Epithelial cell of esophagus (primary cell): Measurements from ENCODE around the gene SNAPC4.

ENCODE experiments used
- DNase-seq: peaks from one replicate; pipeline ENCODE4 v3.0.0; 2010; ENCODE audit warnings: low read depth
- H3K4me3 ChIP-seq: 2 replicates; pipeline ENCODE4 v1.5.1; 2011; ENCODE audit warnings: mild to moderate bottlenecking, low read length, control low read depth
- CTCF ChIP-seq: IDR thresholded peaks from 2 replicates; pipeline ENCODE4 v1.5.1; 2011; ENCODE audit warnings: low read depth, mild to moderate bottlenecking, low read length, control low read depth, inconsistent platforms; ENCODE audit not compliant: insufficient read depth; ENCODE audit errors: missing control alignments

Gene SNAPC4

GRCh38 chr9:136395020-136395340 is 5.0 kb downstream of the SNAPC4 start:
- no peak for DNase-seq
- TF ChIP-seq CTCF = no peak
- H3K4me3 ChIP-seq = no peak overlapping the region

- no peak for TF ChIP-seq CTCF
- no peak overlapping the region for H3K4me3 ChIP-seq
- DNase-seq = no peak
Observed at GRCh38 chr9:136394312-136395019, 5.5 kb downstream of the SNAPC4 start.

DNA sequence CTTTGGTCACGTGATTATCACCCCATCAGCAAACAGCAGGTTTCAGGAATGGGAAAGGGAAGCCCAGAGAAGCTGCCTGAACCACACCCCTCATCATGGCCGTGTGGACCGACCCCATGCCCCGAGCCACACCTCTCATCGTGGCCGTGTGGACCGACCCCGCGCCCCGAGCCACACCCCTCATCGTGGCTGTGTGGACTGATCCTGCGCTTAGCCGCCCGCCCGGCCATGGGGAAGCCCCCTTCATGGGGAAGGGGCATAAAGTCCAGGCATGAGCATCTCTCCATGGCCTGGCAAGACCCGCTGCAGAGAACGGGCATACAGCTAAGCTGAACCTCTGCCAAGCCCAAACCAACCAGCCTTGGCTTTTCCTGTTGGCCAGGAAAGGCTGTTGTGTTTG is 6.4 kb downstream of the SNAPC4 start:
- DNase-seq = no peak
- no peak overlapping the region for H3K4me3 ChIP-seq
- no peak for TF ChIP-seq CTCF

DNA sequence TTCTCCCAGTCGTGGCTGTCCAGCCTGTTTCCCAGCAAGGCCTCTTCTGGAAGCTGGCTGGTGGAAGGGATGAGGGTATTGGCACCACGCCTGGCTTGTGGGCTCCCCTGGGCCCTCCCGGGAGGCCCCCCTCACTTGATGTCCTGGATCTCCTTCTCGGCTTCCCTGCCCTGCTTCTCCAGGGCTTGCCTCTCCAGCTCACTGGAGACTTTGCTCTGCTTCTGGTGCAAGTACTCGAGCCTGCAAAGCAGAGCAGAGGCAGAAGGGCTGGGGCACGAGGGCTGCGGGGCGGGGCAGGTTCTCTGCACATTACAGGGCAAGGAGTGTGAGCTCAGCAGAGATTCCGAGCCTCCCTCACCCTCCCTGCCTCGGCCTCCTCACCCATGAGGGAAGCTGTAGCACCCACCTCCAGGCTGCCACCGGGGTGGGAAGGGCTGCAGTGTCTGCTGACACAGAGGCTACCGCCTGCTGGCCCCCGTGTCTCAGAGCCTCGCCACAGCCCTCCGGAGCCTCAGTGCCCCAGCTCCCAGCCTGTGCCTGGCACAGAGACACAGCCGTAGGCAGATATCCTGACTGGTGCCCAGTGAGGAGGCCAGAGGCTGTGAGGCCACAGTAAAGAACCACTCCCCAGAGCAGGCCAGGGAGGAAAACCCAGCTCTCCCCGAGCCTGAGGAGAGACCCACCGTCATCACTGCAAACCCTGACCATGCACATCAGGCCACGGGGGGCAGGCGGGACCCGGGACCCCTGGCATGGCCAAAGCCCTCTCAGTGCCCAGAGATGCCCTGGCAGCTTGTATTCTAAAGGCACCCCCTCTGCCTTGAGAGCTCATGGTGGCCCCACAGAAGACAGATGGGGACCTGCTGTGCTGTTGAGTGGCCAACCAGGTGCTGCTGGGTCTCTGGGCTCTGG is 7.2 kb downstream of the SNAPC4 start:
- DNase-seq = no peak
- no peak for TF ChIP-seq CTCF
- no peak overlapping the region for H3K4me3 ChIP-seq

DNA sequence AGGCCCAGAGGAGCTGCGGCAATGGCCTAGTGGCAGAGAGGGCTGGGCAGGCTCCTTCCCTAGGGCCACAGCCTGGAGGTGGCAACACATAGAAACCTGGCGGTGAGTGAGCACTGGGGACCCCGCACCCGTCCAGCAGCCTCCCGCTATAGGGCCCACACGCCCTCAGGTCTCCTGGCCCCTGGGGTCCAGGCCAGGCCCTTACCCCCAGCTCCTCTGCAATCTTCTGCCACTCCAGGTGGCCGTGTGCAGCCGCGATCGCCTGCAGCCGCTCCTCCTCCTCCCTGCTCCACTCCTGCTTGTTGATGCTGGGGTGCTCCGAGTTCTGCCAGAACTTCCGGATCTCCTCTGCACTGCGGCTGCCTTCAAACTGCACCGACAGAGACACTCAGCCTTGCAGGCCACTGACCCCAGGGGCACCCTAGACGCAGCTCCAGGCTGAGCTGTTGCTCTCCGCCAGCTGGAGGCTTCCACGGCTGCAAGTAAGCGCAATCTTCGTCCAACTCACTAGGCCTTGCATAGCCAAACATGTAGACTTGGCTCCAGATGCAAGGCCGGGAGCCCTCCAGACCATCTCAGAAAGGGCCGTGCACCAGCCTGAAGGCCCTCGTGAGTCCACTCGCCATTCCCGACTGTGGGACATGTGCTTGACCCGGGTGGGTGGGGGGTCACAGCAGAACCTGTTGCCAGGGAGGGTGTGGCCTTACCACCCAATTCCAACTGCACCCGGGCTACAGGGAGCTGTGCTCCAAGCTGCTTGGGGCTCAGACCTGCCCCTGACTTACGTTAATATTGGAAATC is 8.0 kb downstream of the SNAPC4 start:
- H3K4me3 ChIP-seq = no peak overlapping the region
- DNase-seq = no peak
- TF ChIP-seq CTCF = no peak

DNA sequence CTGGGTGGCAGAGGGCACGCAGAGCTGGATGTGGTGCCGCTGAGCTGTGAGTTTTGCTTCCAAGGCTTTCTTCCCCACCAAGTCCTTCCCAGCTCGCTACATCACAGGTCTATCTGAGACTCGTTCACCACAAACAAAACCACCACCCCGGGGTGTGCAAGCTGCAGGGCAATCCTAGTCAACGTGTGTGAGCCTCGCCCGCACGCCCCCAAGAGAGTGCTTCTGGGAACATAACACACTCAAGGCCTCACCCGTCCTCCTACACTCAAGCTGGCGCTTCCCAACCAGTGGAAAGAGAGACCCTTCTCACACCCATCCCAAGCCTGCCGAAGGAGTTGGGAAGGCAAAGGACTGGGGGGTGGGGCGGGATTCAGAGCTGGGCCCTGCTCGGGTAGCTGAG is 10.6 kb downstream of the SNAPC4 start:
- no peak overlapping the region for H3K4me3 ChIP-seq
- DNase-seq = no peak
- no peak for TF ChIP-seq CTCF
